Panc1 (cell line): Measurements from ENCODE around the gene PARVB. TPM values are rescaled to one million over a fixed set of nuclear protein-coding genes. Genes with fewer than 3 reads are reported as not detected.

Experiments
- ATAC-seq: fragments of 200-7000 bp; cut with Tn5 transposase; 2 replicates; pipeline ENCODE4 v1.9.1; 2020; ENCODE audit warnings: mild to moderate bottlenecking, moderate library complexity
- BruUV-seq: library from RNA; stranded (reverse); fragments of 400-500 nt; replicated peaks from 2 replicates; lab custom pipeline; 2021; lab: Mats Ljungman, UMichigan
- CTCF ChIA-PET: fragments of 300-600 bp; sonication (Branson Sonifier 250); formaldehyde crosslinking; loops from one replicate; lab custom pipeline; 2022; ENCODE audit warnings: antibody characterized with exemption; lab: Charles Lee
- POLR2A ChIA-PET: fragments of 300-600 bp; sonication (Branson Sonifier 250); formaldehyde crosslinking; loops from one replicate; lab custom pipeline; 2022; ENCODE audit warnings: antibody characterized with exemption; lab: Charles Lee
- DNase-seq: peaks from one replicate; pipeline ENCODE4 v3.0.0-alpha.2; 2010; ENCODE audit warnings: low read depth, low spot score
- H3K27ac ChIP-seq: 2 replicates; pipeline ENCODE4 v1.5.1; 2011; ENCODE audit warnings: mild to moderate bottlenecking, low read length, inconsistent platforms
- H3K27me3 ChIP-seq: fragments of 200-500 bp; sonication (Bioruptor generic); 2 replicates; pipeline ENCODE4 v1.6.0; 2014; ENCODE audit warnings: low read length, inconsistent platforms; ENCODE audit not compliant: control insufficient read depth, insufficient read depth
- H3K36me3 ChIP-seq: fragments of 200-500 bp; sonication (Bioruptor generic); 2 replicates; pipeline ENCODE4 v1.5.1; 2014; ENCODE audit warnings: inconsistent platforms, mild to moderate bottlenecking, low read length, moderate library complexity; ENCODE audit not compliant: control insufficient read depth, insufficient read depth
- H3K4me1 ChIP-seq: 2 replicates; pipeline ENCODE4 v1.5.1; 2011; ENCODE audit warnings: inconsistent platforms, mild to moderate bottlenecking, low read length, moderate library complexity; ENCODE audit not compliant: control insufficient read depth, insufficient read depth
- H3K4me3 ChIP-seq, 2 experiments: 2 replicates each; pipeline ENCODE4 v1.5.1; 2011 to 2012; ENCODE audit warnings: low read depth in 2 of 2, low read length in 2 of 2, mild to moderate bottlenecking in 2 of 2, inconsistent platforms in 1 of 2, moderate library complexity in 1 of 2
- H3K9me3 ChIP-seq: fragments of 200-500 bp; sonication (Bioruptor generic); 2 replicates; pipeline ENCODE4 v1.5.1; 2014; ENCODE audit warnings: low read depth, mild to moderate bottlenecking, inconsistent platforms, low read length, moderate library complexity; ENCODE audit not compliant: control insufficient read depth, insufficient read depth
- POLR2AphosphoS5 ChIP-seq: IDR thresholded peaks from 2 replicates; pipeline ENCODE4 v1.6.1; 2012; ENCODE audit warnings: mild to moderate bottlenecking, low read depth, low read length, moderate library complexity
- SIN3A ChIP-seq: IDR thresholded peaks from 2 replicates; pipeline ENCODE4 v1.6.1; 2012; ENCODE audit warnings: low read depth, mild to moderate bottlenecking, low read length, moderate library complexity, borderline replicate concordance; ENCODE audit not compliant: insufficient read depth
- TCF7L2 ChIP-seq: IDR thresholded peaks from 2 replicates; pipeline ENCODE4 v1.6.1; 2011; ENCODE audit warnings: mild to moderate bottlenecking, low read depth, low read length, inconsistent platforms
- in situ Hi-C: cut with HindIII; loops from 2 replicates; pipeline ENCODE4 v1.10.0; 2016; ENCODE audit warnings: low sequenced_read_pairs, low pct_unique_long_range_greater_than_20kb
- intact Hi-C: fragments of 100-400 bp; cut with micrococcal nuclease; formaldehyde crosslinking; loops from one replicate; pipeline ENCODE4 v1.10.0; 2022; ENCODE audit not compliant: unreplicated experiment
- total RNA-seq: library from RNA; stranded (reverse); gene quantifications from one replicate; pipeline ENCODE4 v1.2.1, GENCODE V29; 2021; ENCODE audit not compliant: unreplicated experiment
- TF ChIP-seq, protein P1 (sequence below), 2 experiments: IDR thresholded peaks; 2 replicates each; pipeline ENCODE4 v1.6.1; 2011 to 2012; ENCODE audit warnings: low read depth in 2 of 2, control low read depth in 1 of 2, low read length in 1 of 2, mild to moderate bottlenecking in 1 of 2, moderate library complexity in 1 of 2; ENCODE audit not compliant: insufficient read depth in 1 of 2
- TF ChIP-seq, protein P2 (sequence below): fragments of 450-650 bp; IDR thresholded peaks from 2 replicates; pipeline ENCODE4 v1.5.1; 2017; ENCODE audit warnings: mild to moderate bottlenecking

PARVB gene
- total RNA-seq, 1 experiment from 2014 or later, result 28.1 TPM

DNA sequence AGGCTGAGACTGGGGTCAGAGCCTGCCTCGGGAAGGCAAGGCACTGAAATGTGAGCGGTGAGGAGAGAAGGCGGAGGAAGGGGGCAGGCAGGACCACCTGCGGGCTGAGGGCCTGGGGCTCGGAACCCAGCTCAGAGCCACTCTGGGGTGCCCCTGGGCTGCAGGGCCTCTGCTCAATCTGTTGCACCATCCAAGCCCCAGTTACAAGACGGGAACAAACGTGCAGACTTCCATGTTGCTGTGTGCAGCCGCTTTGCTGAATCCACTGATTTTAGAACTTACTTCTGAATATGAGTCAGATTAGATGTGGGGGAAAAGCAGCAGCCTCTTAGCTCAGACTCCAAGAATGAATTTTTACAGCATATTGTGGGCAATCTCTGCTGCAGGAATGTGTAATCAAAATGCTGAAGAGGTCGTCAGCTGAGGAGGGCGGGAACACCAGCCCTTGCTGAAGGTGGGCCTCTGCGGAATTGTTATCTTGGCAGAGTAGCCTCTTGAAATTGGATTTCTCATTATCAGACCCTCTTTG, 178.2 kb downstream of the PARVB start:
- H3K36me3 ChIP-seq, result no peaks in the 10 kb centered on the region
- DNase-seq, result no peak
- no TSS peak for BruUV-seq
- TF ChIP-seq POLR2AphosphoS5 (no peak), SIN3A (no peak), TCF7L2 (no peak)
- TF ChIP-seq, protein P1, sequence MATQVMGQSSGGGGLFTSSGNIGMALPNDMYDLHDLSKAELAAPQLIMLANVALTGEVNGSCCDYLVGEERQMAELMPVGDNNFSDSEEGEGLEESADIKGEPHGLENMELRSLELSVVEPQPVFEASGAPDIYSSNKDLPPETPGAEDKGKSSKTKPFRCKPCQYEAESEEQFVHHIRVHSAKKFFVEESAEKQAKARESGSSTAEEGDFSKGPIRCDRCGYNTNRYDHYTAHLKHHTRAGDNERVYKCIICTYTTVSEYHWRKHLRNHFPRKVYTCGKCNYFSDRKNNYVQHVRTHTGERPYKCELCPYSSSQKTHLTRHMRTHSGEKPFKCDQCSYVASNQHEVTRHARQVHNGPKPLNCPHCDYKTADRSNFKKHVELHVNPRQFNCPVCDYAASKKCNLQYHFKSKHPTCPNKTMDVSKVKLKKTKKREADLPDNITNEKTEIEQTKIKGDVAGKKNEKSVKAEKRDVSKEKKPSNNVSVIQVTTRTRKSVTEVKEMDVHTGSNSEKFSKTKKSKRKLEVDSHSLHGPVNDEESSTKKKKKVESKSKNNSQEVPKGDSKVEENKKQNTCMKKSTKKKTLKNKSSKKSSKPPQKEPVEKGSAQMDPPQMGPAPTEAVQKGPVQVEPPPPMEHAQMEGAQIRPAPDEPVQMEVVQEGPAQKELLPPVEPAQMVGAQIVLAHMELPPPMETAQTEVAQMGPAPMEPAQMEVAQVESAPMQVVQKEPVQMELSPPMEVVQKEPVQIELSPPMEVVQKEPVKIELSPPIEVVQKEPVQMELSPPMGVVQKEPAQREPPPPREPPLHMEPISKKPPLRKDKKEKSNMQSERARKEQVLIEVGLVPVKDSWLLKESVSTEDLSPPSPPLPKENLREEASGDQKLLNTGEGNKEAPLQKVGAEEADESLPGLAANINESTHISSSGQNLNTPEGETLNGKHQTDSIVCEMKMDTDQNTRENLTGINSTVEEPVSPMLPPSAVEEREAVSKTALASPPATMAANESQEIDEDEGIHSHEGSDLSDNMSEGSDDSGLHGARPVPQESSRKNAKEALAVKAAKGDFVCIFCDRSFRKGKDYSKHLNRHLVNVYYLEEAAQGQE (IDR thresholded peaks at IDR 0.05; ENCODE audit: insufficient read depth in 1 of 2, low read depth in 2 of 2, low read length in 1 of 2), result no peak
- TF ChIP-seq, protein P2, sequence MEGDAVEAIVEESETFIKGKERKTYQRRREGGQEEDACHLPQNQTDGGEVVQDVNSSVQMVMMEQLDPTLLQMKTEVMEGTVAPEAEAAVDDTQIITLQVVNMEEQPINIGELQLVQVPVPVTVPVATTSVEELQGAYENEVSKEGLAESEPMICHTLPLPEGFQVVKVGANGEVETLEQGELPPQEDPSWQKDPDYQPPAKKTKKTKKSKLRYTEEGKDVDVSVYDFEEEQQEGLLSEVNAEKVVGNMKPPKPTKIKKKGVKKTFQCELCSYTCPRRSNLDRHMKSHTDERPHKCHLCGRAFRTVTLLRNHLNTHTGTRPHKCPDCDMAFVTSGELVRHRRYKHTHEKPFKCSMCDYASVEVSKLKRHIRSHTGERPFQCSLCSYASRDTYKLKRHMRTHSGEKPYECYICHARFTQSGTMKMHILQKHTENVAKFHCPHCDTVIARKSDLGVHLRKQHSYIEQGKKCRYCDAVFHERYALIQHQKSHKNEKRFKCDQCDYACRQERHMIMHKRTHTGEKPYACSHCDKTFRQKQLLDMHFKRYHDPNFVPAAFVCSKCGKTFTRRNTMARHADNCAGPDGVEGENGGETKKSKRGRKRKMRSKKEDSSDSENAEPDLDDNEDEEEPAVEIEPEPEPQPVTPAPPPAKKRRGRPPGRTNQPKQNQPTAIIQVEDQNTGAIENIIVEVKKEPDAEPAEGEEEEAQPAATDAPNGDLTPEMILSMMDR, result no peak
- ATAC-seq, result no peak
- no peaks in the 10 kb centered on the region for H3K4me1 ChIP-seq
- intact Hi-C loops (no loop called here), in situ Hi-C loops (no loop called here)
- no peaks in the 10 kb centered on the region for H3K27me3 ChIP-seq
- CTCF ChIA-PET, result interaction anchor here (0.6 kb wide), 1 partner anchor 41 kb away, joined by 5 read pairs; no protein-coding TSS in a partner anchor
- no peak overlapping the region for H3K4me3 ChIP-seq
- no peak overlapping the region for H3K27ac ChIP-seq
- POLR2A ChIA-PET, result no interaction called here
- no peaks in the 10 kb centered on the region for H3K9me3 ChIP-seq

DNA sequence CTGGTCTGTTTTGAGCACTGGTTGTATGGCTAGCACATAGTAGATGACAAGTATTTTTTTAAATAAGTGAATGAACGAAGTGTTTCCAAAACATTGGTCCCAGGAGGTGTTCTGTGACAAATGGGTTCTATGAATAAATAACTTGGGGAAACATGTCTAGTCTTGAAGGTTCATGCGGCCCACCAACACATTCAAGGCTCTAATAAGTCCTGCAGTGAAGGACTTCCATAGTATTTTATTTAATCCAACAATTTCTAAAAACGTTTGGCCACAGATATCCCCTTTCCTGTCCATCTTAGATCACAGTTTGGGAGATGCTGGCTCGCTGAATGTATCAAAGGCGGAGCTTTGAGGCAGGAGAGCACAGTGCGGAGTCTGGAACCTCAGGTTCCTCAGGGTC, 179.1 kb downstream of the PARVB start:
- H3K4me1 ChIP-seq, result no peaks in the 10 kb centered on the region
- DNase-seq (no peak), ATAC-seq (no peak)
- in situ Hi-C loops, result no loop called here
- no peaks in the 10 kb centered on the region for H3K36me3 ChIP-seq
- H3K9me3 ChIP-seq, result no peaks in the 10 kb centered on the region
- POLR2A ChIA-PET, result no interaction called here
- no peaks in the 10 kb centered on the region for H3K27me3 ChIP-seq
- TF ChIP-seq, protein P2, result no peak
- BruUV-seq, result no TSS peak
- intact Hi-C loops, result no loop called here
- H3K27ac ChIP-seq, result no peak overlapping the region
- no peak overlapping the region for H3K4me3 ChIP-seq
- CTCF ChIA-PET, result interaction anchor here (0.6 kb wide), 1 partner anchor 40 kb away, joined by 5 read pairs; no protein-coding TSS in a partner anchor
